GM12878 (cell line): ENCODE data around the gene TPGS1. TPM values are rescaled to one million over a fixed set of nuclear protein-coding genes. Genes with fewer than 3 reads are reported as not detected.

ENCODE experiments used
- ATAC-seq: fragments of 200-7000 bp; cut with Tn5 transposase; 3 replicates; pipeline ENCODE4 v1.9.1; 2020; ENCODE audit warnings: mild to moderate bottlenecking, moderate library complexity
- BruUV-seq: library from RNA; stranded (reverse); fragments of 400-500 nt; replicated peaks from 2 replicates; lab custom pipeline; 2021; lab: Mats Ljungman, UMichigan
- CTCF ChIA-PET: fragments of 300-600 bp; sonication (Branson Sonifier 250); formaldehyde crosslinking; extraction: SDS; loops from one replicate; lab custom pipeline; 2021; ENCODE audit warnings: inconsistent platforms; lab: Yijun Ruan, JAX
- POLR2A ChIA-PET: fragments of 350-600 bp; formaldehyde crosslinking; extraction: SDS; loops from one replicate; lab custom pipeline; 2021; ENCODE audit warnings: inconsistent platforms; lab: Charles Lee
- RAD21 ChIA-PET: fragments of 300-600 bp; sonication (Branson Sonifier 250); formaldehyde crosslinking; loops from one replicate; lab custom pipeline; 2023; ENCODE audit warnings: antibody characterized with exemption; ENCODE audit not compliant: unreplicated experiment; lab: Charles Lee
- SMC1A ChIA-PET: fragments of 300-600 bp; sonication (Branson Sonifier 250); formaldehyde crosslinking; loops from one replicate; lab custom pipeline; 2023; ENCODE audit not compliant: unreplicated experiment, uncharacterized antibody; lab: Charles Lee
- DNase-seq: peaks from one replicate; pipeline ENCODE4 v3.0.0-alpha.2; 2011; ENCODE audit warnings: low read depth, low spot score
- FAIRE-seq: peaks from 3 replicates; lab custom pipeline; 2011; peaks lifted over from hg19 to GRCh38; lab: Jason Lieb, UNC
- H2AFZ ChIP-seq: 2 replicates; pipeline ENCODE4 v1.6.0; 2011; ENCODE audit warnings: low read depth, low read length, control low read depth; ENCODE audit not compliant: control insufficient read depth
- H3K27ac ChIP-seq: 2 replicates; pipeline ENCODE4 v1.5.1; 2011; ENCODE audit warnings: control low read depth; ENCODE audit not compliant: control insufficient read depth, insufficient read depth
- H3K27me3 ChIP-seq, 2 experiments: replicated peaks in 1 of 2; 2 replicates each; pipeline versions ENCODE4 v1.6.0 to v1.6.1; 2011; ENCODE audit warnings: low read length in 1 of 2; ENCODE audit not compliant: control insufficient read depth in 2 of 2, insufficient read depth in 2 of 2
- H3K36me3 ChIP-seq, 2 experiments: 2 replicates each; pipeline ENCODE4 v1.5.1; 2011; ENCODE audit warnings: low read length in 1 of 2; ENCODE audit not compliant: control insufficient read depth in 2 of 2, insufficient read depth in 2 of 2
- H3K4me1 ChIP-seq: 2 replicates; pipeline ENCODE4 v1.6.1; 2011; ENCODE audit warnings: mild to moderate bottlenecking, low read length, moderate library complexity, mixed read lengths; ENCODE audit not compliant: control insufficient read depth, insufficient read depth
- H3K4me2 ChIP-seq: 2 replicates; pipeline ENCODE4 v1.6.0; 2011; ENCODE audit warnings: control low read depth; ENCODE audit not compliant: control insufficient read depth, insufficient read depth
- H3K4me3 ChIP-seq: fragments of 200-600 bp; sonication (generic); 2 replicates; pipeline ENCODE4 v1.5.1; 2016
- H3K79me2 ChIP-seq: 2 replicates; pipeline ENCODE4 v1.6.0; 2011; ENCODE audit warnings: low read length; ENCODE audit not compliant: control insufficient read depth, insufficient read depth
- H3K9ac ChIP-seq: 2 replicates; pipeline ENCODE4 v1.8.0; 2011; ENCODE audit warnings: low read length, control low read depth, mixed read lengths; ENCODE audit not compliant: control insufficient read depth, insufficient read depth
- H3K9me3 ChIP-seq: replicated peaks from 3 replicates; pipeline ENCODE4 v1.5.1; 2011; ENCODE audit warnings: mild to moderate bottlenecking, low read length; ENCODE audit not compliant: control insufficient read depth, insufficient read depth
- H4K20me1 ChIP-seq: 2 replicates; pipeline ENCODE4 v1.6.0; 2011; ENCODE audit not compliant: control insufficient read depth, insufficient read depth
- E4F1 ChIP-seq: fragments of 450-650 bp; IDR thresholded peaks from 2 replicates; pipeline ENCODE4 v1.6.1; 2018; ENCODE audit warnings: borderline replicate concordance, mild to moderate bottlenecking; ENCODE audit not compliant: partially characterized antibody
- ZNF384 ChIP-seq: IDR thresholded peaks from 2 replicates; pipeline ENCODE4 v1.6.1; 2012; ENCODE audit warnings: low read depth, mild to moderate bottlenecking, low read length, improper control_type of control experiment, borderline replicate concordance
- WGBS: methylation state at CpG from one replicate; pipeline ENCODE4 v1.1.6; 2016; ENCODE audit warnings: low lambda C conversion rate; ENCODE audit not compliant: insufficient replicate concordance, insufficient coverage; ENCODE audit errors: missing lambda C conversion rate; 5-methylcytosine and 5-hydroxymethylcytosine counted together
- in situ Hi-C: fragments of 300-500 bp; cut with MboI; formaldehyde crosslinking; loops from 9 replicates; pipeline ENCODE4 v1.14.3; 2018; ENCODE audit warnings: mixed read lengths
- intact Hi-C: fragments of 100-400 bp; cut with micrococcal nuclease; formaldehyde crosslinking; loops from one replicate; pipeline ENCODE4 v1.14.2; 2022; ENCODE audit not compliant: unreplicated experiment
- polyA plus RNA-seq, 11 experiments: library from polyadenylated mRNA; depleted of rRNA in 4 of 11; unstranded in 6 of 11; stranded (reverse) in 5 of 11; fragments of >200 nt; fragmentation: Nextera tagmentation in 4 of 11; fragmentation: Illumina TruSeq in 1 of 11; extraction: Ambion mirVana in 4 of 11; extraction: Trizol in 1 of 11; gene quantifications; 1 replicate in 1 of 11; 2 replicates in 10 of 11; pipeline versions ENCODE4 v1.2.1 to v1.2.3, GENCODE V29; 2011 to 2016; ENCODE audit warnings: inconsistent platforms in 2 of 11, missing spikeins in 2 of 11, low read depth in 1 of 11
- total RNA-seq, 4 experiments: library from RNA; depleted of rRNA in 3 of 4; stranded (reverse); fragments of >200 nt in 3 of 4; fragmentation: Illumina TruSeq in 1 of 4; extraction: Trizol in 1 of 4; gene quantifications; 2 replicates each; pipeline versions ENCODE4 v1.2.1 to v1.2.3, GENCODE V29; 2013 to 2021

The TPGS1 gene
- total and polyA plus RNA-seq, 10 of the 15 experiments (the other 5 are each of a cell fraction or from before 2014, with no cell fraction given), result 0.24 to 24.7 (median 7.7) TPM; not detected in 2

DNA sequence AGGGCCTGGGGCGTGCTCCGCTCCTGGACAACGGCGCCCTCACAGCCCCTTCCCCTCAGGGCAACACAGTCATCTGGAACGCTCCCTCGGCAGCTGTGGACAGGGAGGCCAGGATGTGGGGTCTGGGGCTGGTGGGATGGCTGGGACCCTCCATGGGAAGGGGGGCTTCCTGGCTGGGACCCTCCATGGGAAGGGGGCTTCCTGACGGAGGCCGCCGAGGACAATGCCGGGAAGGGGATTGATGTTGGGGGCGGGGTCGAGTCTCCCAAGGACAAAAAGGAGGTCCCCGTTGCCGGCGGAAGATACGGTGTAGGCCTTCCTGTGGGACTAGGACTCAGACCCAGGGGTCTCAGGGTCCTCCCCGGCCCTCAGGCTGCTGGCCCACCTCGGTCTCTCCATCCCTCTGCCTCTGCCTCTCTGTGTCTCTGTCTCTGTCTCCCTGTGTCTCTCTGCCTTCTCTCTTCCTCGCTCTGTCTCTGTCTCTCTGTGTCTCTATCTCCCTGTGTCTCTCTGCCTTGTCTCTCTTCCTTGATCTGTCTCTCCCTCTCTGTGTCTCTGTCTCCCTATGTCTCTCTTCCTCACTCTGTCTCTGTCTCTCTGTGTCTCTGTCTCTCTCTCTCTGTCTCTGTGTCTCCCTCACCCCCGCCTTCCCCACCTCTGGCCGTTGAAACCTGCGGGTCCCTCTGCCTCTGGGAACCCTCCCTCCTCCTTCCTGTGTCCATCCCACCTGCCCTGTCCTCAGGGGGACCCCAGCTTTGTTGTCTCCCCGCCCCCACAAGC lies 13.7 kb upstream of the TPGS1 start:
- ChIA-PET SMC1A (no interaction called here), POLR2A (no interaction called here), CTCF (interaction anchor here (2.8 kb wide), 1 partner anchor 13 kb away, joined by 12 read pairs; no protein-coding TSS in a partner anchor), RAD21 (no interaction called here)
- Histone ChIP-seq H3K79me2 (no peaks in the 10 kb centered on the region), H3K9me3 (no peaks in the 10 kb centered on the region; the same call in 2 of the 3 replicates), H3K36me3 (no peaks in the 10 kb centered on the region), H3K9ac (no peak overlapping the region), H2AFZ (no peak overlapping the region), H3K4me2 (no peak overlapping the region), H3K27ac (no peak overlapping the region), H3K4me3 (no peak overlapping the region), H4K20me1 (no peaks in the 10 kb centered on the region), H3K27me3 (no peaks in the 10 kb centered on the region; a peak in 1 of 4 replicates), H3K4me1 (no peaks in the 10 kb centered on the region; the same call in 1 of the 2 replicates)
- in situ Hi-C loops (no loop called here), intact Hi-C loops (no loop called here)
- DNase-seq (no peak), FAIRE-seq (no peak), ATAC-seq (no peak)
- TF ChIP-seq ZNF384 (no peak), E4F1 (peak; percentile 21)
- 66% methylated on average over 19 of the region's 23 CpGs for WGBS
- no TSS peak for BruUV-seq
